ENCODE results near the gene EXOC2.

GRCh38 chr6:503610-504362, 189.2 kb downstream of the EXOC2 start:
- TF ChIP-seq CTCF (IDR thresholded peaks at IDR 0.05; ENCODE audit: insufficient read depth, low read depth, low read length) (no peak), EZH2 (IDR thresholded peaks at IDR 0.05; ENCODE audit: insufficient read depth, low read length) (no peak)
